TTC549 (cell line): ENCODE measurements around the gene ETV6.

Experiments
- FAIRE-seq: peaks from 2 replicates; lab custom pipeline; 2012; peaks lifted over from hg19 to GRCh38; lab: Jason Lieb, UNC

The ETV6 gene

DNA sequence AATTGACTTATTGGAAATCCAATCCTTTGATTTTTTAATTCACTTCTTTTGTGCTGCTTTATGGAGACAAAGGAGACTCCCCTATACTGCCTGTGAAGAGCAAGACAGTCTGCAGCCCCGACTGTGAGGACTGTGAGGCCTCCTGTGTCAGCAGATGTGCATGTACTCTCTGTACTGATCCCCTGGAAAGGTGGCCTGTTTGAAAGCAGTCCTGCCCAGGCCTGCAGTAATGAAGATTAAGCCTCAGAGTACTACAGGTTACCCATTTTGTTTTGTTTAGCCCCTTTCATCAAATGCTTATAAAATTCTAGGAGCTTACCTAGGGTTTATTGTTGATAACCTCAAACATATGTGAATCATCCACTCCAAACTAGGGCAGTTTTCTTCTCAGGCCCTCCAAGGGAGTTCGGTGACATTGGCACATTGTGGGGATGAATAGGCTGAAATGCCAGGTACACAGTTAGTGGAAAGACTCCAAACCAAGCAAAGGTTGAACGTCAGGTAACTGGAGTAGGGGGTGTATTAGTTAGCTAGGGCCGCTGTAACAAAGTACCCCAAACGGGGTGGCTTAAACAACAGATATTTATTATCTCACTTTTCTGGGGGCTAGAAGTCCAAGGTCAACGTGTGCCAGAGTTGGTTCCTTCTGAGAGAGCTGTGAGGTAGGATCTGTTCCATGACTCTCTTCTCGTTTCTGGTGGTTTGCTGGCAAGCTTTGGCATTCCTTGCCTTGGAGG, 212.6 kb downstream of the ETV6 start:
- no peak for FAIRE-seq

DNA sequence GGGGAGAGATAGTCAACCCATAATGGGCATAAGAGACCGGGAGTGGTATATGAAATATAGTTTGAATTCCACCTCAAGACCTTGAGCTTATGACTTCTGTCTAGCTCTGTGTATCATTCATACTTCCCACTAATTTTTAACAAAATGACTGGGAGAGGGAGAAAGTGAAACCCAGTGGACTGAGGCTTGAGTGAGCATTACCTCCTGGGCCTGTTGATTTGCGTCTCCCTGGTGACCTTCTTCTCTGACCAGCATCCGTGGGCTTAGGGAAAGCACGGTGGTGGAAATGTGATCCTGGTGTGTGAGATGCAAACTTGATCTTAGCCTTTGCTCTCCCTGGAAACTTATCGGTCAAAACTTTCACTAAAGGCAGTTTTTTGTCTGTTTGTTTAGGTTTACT, 213.3 kb downstream of the ETV6 start:
- no peak for FAIRE-seq

DNA sequence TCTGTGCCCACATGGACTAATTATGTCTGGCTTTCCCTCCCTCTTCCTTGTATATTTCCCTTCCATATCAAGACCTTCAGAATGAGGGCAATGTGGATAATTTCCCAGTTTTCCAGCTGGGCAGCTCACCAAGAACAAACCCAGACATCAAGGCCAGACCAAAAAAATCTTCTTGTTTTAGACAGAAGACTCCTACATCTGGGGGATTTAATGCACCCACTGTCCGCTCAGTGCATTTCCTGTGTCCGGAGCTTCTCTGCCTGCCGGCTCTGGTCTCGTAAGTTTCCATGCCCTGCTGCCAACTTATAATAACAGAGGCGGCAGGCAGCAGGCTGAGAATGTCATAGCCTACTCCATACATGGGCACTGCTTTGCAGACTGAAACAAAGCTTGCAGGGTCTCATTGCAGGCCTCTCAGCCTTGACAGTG, 214.0 kb downstream of the ETV6 start:
- no peak for FAIRE-seq

DNA sequence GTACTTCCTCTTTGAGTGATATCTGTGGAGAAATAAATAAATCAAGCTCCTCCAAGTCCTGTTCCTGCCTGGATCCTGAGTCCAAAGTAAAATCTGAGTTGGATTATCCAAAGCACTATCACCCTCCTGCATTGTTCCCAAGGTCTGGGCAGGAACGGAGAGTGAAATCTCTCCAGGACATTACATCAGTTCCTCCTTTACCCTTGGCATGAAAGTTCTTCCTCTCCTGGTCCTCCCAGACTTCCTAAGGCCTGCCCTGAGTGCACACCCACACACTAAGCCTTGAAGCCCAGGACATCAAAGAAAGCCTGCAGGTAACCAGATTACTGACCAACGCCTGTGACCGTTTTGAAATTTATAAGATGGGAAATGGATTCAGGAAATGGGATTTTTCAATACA, 214.5 kb downstream of the ETV6 start:
- FAIRE-seq, result no peak

DNA sequence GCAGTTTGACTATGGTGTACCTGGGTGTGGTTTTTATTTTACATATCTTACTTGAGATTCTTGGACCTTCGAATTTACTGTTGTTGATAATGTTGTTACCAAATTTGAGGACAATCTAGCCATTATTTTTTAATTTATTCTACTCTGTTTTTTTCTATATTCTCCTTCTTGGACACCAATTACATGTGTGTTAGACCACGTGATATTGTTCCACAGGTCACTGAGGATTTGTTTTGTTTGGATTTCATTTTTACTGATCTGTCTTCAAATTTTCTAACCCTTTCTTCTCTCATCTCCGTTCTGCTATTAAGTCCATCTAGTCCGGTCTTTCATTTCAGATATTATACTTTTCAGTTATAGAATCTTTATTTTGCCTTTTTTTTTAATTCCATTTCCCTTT, 216.3 kb downstream of the ETV6 start:
- FAIRE-seq, result no peak

DNA sequence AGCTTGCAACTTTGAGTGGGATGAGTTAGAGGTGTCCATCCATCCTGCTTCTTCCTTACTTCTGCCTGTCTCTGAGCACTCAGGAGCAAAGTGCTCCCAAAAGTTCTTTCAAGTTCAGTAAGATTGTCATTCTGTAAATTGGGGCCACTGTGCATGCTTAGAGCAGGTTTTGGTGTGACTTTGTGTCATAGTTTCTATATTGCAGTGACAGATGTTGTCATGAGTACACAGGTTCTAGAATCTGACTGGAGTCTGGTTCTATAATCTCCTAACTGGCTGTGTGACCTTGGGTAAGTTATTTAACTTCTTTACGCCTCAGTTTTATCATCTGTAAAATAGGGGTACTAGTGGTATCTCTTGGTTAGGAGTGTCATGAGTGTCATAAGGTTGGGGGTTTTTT, 218.6 kb downstream of the ETV6 start:
- no peak for FAIRE-seq

DNA sequence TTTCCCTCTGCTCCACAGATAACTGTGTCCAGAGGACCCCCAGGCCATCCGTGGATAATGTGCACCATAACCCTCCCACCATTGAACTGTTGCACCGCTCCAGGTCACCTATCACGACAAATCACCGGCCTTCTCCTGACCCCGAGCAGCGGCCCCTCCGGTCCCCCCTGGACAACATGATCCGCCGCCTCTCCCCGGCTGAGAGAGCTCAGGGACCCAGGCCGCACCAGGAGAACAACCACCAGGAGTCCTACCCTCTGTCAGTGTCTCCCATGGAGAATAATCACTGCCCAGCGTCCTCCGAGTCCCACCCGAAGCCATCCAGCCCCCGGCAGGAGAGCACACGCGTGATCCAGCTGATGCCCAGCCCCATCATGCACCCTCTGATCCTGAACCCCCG, 219.9 kb downstream of the ETV6 start:
- no peak for FAIRE-seq

DNA sequence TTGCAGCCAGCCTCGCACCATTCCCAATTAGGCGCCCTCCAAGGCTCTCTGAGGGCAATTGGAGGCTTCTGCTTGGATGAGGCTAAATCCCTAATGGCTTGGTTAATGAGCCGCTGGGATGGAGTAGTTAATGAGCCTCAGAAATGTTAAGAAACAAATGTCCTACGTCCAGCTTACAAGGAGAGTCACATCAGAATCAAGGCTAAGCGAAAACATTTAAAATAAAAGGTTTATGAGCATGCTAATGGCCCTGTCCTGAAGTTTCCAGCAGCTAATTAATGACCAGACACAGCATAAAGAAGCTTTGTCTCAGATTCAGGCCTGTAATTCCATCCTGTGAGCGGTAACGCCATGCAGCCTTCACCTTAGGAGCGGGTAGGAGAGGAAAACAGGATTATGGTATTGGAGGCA, 220.6 kb downstream of the ETV6 start:
- no peak for FAIRE-seq

DNA sequence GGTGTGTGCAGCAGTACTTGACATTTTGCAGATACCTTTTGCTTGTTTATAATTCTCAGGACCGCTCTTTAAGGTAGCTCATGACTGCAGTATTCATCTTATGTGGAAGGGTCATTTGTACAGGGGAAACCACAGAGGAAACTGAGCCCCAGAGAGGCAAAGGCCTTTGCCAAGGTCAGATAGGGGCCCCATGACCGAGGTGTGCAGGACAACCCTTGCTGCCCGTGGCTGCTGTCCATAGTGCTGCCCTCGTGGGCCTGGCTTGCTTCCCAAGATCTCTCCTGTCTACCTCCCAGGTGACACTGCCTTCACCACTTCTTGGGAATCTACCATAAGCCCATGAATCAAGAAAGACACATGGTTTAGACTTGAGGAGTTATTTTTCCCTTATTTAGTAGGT, 222.6 kb downstream of the ETV6 start:
- FAIRE-seq, result no peak

DNA sequence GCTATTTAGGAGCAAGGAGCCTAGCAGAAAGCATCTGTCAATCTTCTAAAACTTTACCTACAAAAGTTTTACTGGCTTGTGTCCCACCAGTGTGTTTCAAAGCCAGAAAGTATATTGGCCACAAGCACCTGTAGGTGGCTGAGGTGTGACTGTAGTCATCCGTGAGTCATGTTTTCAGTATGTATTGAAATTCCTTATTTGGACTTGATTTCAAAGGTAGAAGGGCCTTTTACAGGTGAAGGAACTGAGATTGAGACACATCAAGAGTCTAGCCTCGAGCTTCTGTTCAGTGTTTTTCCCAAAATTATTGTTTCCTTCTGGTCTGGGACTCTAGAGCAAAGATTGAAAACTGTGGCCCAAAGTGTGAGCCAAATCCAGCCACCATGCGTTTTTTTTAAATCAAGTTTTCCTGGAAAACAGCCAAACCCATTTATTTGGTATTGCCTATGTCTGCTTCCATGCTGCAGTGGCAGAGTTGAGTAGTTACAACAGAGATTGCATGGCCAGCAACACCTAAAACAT, 226.0 kb downstream of the ETV6 start:
- FAIRE-seq, result no peak

DNA sequence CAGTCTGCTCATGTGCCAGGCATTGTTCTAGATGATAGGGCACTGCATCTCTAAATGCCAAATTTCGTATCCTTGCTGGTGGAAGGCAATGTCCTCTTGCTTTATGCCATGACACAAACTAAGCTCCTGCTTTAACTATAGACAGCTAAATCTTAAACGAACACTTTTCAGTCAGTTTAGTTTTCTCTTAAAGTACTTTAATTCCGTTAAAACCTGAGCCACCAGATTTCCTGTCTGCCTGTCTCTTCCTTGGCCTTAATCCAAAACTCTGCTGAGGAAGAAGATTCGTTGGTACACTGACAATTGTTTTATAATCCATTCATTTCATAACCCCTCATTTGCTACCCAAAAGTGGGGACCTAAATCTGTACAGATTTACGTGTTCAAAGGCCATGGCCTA, 226.8 kb downstream of the ETV6 start:
- no peak for FAIRE-seq

DNA sequence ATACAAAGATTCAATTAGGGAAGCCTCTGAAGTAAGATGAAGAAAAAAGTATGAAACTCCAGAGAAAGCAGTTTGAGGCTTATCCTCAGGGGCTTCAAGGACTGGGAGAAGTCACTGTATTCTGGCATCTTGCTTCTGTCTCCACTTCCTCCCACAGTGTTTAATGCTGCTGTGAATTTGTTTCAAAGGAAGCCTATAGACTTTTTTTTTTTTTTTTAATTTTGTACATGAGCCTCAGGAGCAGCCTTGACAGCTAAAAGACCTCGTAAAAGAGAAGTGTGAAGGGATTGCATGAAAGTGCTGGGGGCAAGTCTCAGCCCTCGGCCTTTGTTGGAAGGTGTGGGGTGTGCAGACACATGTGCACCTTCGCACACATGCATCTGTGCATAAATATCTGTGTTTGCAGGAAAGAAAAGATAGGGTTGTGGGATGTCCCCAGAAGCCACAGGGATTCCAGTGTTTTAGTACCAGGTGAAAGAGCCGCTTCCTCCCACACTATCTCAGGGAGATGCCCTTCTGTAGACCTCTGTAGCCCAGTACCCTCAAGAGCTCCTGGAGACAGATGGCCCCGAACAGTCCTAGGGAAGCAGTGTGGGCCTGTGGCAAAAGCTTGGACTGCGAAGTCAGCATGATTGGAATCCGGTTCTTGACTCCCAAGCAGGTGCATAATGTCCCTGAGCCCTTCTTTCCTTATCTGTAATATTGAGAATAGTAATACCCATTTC, 227.8 kb downstream of the ETV6 start:
- no peak for FAIRE-seq

DNA sequence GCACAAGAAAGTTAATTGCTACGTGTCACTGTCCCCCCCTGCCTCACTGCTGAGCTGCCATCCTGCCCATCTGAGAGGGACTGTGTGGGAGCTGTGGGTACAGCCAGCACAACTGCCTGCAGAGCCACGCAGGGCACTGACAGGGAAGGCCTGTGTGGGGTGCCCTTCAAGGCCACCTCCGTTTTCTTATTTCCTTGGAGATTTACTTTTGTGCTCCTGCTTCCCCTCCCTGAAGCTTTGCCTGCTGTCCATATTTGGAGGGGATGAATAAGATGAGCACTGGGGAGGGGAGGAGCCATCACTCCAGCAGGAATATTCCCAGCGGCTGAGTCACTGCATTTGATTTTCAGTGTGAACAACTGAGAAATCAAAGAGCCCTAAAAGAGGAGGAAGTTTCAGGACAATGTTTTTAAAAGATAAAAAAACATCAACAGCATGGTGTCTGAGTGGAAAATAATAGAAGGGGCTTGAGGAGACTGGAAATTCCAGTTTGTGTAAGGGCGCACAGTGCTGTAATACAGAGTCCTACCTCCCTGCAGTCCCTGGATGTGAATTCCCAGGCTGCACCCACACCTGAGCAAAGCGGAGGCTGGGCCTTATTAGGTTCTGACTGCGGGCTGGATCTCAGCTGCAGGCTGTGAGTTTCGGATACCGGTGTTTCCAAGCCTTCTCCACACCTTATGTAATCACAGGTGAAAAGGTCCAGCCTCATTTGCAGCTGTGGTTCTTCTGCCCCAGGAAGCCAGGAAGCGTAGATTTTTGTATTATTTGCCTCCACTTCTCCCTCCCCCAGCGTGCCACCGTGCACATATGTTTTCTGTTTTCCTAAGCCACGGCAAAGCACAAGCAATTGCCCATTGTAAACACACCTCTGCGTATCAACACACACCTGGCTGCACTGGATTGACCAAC, 228.7 kb downstream of the ETV6 start:
- FAIRE-seq, result no peak

DNA sequence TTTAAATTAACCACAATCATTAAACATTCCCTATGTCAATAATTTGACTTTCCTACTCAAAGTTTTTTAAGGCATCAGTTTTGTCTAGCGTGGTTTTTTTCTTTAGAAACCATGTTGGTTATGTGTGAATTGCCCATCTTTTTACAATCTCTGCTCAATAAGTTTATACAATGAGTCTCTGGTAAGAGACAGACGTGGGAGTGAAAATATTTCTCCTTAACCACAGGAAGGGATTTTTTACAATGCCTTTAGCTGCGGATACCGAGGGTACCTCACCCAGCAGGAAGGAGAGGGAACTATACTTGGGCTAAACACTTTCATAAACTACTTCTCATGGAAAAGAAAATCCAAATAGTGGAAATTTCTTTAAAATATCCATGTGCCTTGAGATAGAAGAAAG, 229.8 kb downstream of the ETV6 start:
- no peak for FAIRE-seq

DNA sequence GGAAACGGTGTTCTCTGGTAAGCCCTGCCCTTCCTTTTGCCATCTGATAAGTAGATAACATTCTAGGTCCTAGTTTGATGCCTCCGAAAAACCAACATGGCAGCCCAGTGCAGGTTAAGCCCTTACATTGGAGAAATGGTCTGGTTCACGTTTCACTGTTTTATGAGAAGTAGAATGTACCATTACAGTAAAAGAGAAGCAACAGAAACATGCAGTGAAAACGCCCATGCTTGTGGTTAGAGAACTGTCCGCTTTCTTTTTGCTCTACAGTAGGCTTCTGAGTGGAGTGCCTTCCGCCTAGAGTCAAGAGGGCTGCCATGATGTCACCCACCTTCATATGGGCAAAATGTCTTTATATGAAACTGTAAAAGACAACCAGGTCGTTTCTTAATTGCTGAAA, 230.9 kb downstream of the ETV6 start:
- FAIRE-seq, result no peak

DNA sequence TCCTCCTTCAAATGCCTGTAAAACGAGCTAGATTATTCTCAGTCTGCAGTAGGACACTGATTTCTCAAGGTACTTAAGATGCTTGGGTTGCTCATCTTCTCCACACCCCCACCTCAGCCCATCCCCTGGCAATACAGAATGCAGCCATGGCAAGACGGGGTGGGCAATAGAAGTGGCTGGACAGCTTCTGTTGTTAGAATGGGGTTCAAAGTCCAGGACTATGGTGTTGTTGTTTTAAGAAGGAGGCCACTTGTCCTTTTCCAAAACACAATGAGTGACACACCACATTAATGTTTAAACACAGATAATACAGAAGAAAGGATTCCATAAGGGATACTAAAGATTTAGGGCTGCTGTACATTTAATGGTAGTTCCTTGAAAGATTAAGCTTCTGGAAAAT, 232.4 kb downstream of the ETV6 start:
- no peak for FAIRE-seq

DNA sequence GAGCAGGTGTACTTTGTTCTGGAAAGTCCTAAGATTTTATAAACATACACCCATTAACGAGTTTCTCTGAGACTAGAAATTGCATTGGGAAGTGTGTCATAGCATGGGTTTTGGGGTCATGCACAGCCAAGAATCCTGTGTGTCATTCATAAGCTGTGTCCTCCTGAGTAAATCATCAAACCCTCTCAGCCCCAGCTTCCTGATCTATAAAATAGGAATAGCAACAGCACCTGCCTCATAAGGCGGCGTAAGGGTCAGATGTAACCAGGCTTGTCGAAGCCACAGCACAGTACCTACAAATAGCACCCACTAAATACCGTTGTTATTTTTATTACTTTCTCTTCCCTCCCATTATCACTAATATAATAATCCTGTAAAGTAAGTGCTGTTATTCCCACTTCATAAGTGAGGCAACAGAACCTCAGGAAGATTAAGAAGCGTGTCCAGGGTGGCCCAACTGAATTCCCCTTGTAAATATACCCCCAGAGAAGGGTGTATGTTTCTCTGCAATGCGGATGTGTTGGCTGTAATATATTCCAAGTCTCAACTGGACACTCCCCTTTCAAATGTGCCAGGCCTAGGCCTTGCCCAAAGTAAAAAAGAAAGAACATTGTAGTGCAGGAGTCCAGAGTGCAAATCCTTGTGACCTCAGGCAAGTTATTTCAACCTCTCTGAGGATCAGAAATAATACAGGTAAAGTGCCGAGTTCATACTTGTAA, 233.0 kb downstream of the ETV6 start:
- FAIRE-seq, result no peak

DNA sequence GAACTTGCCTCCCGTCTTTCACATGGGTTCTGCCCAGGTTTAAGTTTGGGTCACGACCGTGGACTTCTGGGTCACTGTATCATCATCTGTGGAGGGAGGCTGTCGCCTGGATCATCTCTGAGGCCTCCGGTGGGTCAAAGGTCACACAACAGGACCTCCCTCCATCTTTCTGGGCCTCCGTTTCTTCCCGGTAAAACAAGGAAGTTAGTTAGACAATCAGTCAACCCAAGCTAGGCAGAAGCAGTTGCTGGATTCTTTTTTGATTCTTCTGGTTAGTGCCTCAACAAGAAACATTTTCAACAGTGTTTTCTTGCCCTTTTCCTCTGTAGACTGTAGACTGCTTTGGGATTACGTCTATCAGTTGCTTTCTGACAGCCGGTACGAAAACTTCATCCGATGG, 234.6 kb downstream of the ETV6 start:
- no peak for FAIRE-seq

DNA sequence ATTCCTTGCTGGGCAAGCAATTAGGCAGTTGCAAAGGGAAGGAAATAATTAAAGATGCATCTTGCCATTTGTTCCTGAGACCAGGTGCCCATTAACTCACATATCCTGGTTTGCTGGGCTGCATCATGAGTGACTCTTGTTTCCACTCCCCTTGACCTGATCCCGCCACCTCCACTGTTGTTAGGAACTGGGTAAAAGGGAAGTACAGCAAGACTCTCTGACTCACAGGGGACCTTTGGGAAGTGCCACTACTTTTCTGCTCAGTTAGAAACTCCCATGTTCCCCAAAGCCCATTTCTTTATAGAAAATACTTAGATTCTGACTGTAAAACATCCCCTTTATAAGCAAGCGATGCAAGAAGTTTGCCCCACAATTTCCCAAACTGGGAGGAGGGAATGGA, 235.2 kb downstream of the ETV6 start:
- FAIRE-seq, result no peak

DNA sequence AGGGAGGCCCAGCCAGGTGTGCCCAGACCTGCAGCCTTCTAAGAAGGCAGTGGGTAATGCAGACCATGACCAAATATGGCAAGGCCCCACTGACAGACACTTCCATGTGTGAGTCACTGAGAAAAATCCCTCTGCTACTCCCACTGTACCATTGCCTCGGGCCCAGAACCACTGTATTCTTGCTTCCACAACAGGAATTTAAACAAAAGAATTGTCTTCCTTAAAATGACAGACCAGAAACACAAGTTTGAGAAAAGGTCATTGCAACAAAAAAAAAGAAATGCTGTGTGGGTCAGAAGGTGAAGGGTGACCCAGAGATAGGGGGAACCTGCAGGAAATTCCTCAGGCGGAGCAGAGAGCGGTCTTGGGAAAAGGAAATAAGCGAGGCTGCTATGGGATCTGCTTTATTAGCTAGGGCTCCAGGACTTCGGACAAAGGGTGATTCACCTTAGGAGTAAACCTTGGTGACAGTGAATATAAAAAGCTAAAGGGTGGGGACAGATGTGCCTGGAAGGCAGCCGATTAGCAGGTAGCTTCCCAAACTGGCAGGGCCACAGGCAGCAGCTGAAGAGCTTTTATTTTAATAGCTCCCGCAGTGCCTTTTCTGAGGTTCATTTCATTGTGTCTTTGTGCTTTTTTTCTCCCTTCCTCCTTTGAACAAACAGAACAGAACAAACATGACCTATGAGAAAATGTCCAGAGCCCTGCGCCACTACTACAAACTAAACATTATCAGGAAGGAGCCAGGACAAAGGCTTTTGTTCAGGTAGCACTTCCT, 236.0 kb downstream of the ETV6 start:
- no peak for FAIRE-seq

DNA sequence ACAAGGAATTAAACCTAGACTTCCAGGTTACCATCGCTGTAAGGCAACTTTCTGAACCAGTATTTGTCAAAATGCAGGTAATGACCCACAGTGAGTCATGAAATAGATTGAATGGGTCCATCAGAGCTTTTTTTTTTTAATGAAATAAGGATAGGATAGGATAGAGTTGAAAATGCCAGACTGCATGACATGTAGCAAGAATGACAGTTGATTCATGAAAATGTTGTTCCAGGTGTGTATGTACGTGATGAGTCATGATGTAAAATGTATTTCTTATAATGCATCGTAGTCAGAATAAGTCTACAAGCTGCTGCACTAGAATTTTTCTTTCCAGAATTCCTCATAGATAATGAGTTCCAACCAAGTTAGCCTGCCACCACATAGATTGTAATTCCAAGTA, 236.9 kb downstream of the ETV6 start:
- FAIRE-seq, result no peak
